Ectodermal cell (in vitro differentiated cells): ENCODE measurements around the gene IQSEC1.

Source experiments
- H3K27ac ChIP-seq: 2 replicates; pipeline ENCODE4 v1.7.0; 2013; ENCODE audit warnings: mild to moderate bottlenecking, low read depth, low read length; ENCODE audit not compliant: insufficient read depth, poor library complexity, severe bottlenecking
- H3K27me3 ChIP-seq: 2 replicates; pipeline ENCODE4 v1.7.0; 2013; ENCODE audit warnings: mild to moderate bottlenecking, low read length; ENCODE audit not compliant: insufficient read depth, control insufficient read depth, poor library complexity, severe bottlenecking
- H3K36me3 ChIP-seq: one replicate; pipeline ENCODE4 v1.7.0; 2013; ENCODE audit warnings: low read length; ENCODE audit not compliant: control insufficient read depth, insufficient read depth
- H3K4me1 ChIP-seq: one replicate; pipeline ENCODE4 v1.7.0; 2013; ENCODE audit warnings: low read length; ENCODE audit not compliant: control insufficient read depth, insufficient read depth
- H3K4me3 ChIP-seq: 2 replicates; pipeline ENCODE4 v1.7.0; 2013; ENCODE audit warnings: low read depth, low read length, control low read depth; ENCODE audit not compliant: insufficient read depth
- H3K9me3 ChIP-seq: 2 replicates; pipeline ENCODE4 v1.7.0; 2013; ENCODE audit warnings: mild to moderate bottlenecking, low read length, moderate library complexity; ENCODE audit not compliant: control insufficient read depth
- whole genome bisulfite sequencing, 2 experiments: methylation state at CpG; one replicate each; pipeline ENCODE4 v1.1.7; 2013; ENCODE audit warnings: missing lambda C conversion rate in 2 of 2; 5-methylcytosine and 5-hydroxymethylcytosine counted together

Gene IQSEC1

GRCh38 chr3:12984023-12984823 is 89.0 kb downstream of the IQSEC1 start:
- no peaks in the 10 kb centered on the region for H3K36me3 ChIP-seq
- no peaks in the 10 kb centered on the region for H3K27me3 ChIP-seq
- 52 to 54% methylated on average over 7 of the region's 7 CpGs for WGBS, 2 experiments
- H3K9me3 ChIP-seq = no peaks in the 10 kb centered on the region
- H3K4me3 ChIP-seq = no peak overlapping the region
- no peak overlapping the region for H3K27ac ChIP-seq
- H3K4me1 ChIP-seq = peaks cover 3% of the 10 kb centered on the region

GRCh38 chr3:12983319-12983718 is 89.9 kb downstream of the IQSEC1 start:
- H3K27me3 ChIP-seq = no peaks in the 10 kb centered on the region

GRCh38 chr3:12982619-12983101 is 90.6 kb downstream of the IQSEC1 start:
- no peaks in the 10 kb centered on the region for H3K27me3 ChIP-seq
- no peak overlapping the region for H3K27ac ChIP-seq
- 90 to 91% methylated on average over 5 of the region's 5 CpGs for WGBS, 2 experiments
- no peaks in the 10 kb centered on the region for H3K9me3 ChIP-seq
- no peaks in the 10 kb centered on the region for H3K36me3 ChIP-seq
- no peak overlapping the region for H3K4me3 ChIP-seq
- H3K4me1 ChIP-seq = peaks cover 7% of the 10 kb centered on the region

More at GRCh38 chr3:12983319-12983718, 89.9 kb downstream of the IQSEC1 start:
- no peak overlapping the region for H3K27ac ChIP-seq
- H3K9me3 ChIP-seq = no peaks in the 10 kb centered on the region
- H3K36me3 ChIP-seq = no peaks in the 10 kb centered on the region
- peaks cover 3% of the 10 kb centered on the region for H3K4me1 ChIP-seq
- no peak overlapping the region for H3K4me3 ChIP-seq
- WGBS, 2 experiments = 93 to 94% methylated on average over 9 of the region's 9 CpGs

GRCh38 chr3:12981306-12982275 is 91.6 kb downstream of the IQSEC1 start:
- Histone ChIP-seq H3K4me1 (peaks cover 3% of the 10 kb centered on the region), H3K4me3 (no peak overlapping the region), H3K27ac (no peak overlapping the region), H3K9me3 (no peaks in the 10 kb centered on the region), H3K36me3 (no peaks in the 10 kb centered on the region), H3K27me3 (no peaks in the 10 kb centered on the region)
- WGBS, 2 experiments = 84 to 86% methylated on average over 10 to 13 of the region's 13 CpGs

- H3K4me1 ChIP-seq = peaks cover 3% of the 10 kb centered on the region
- H3K4me3 ChIP-seq = no peak overlapping the region
- H3K27me3 ChIP-seq = no peaks in the 10 kb centered on the region
- no peaks in the 10 kb centered on the region for H3K9me3 ChIP-seq
- 81 to 87% methylated on average over 10 of the region's 10 CpGs for WGBS, 2 experiments
- no peak overlapping the region for H3K27ac ChIP-seq
- H3K36me3 ChIP-seq = no peaks in the 10 kb centered on the region
These were observed 92.5 kb downstream of the IQSEC1 start for GRCh38 chr3:12980596-12981290.

- no peak overlapping the region for H3K4me3 ChIP-seq
- WGBS, 2 experiments = 89 to 91% methylated on average over 4 of the region's 4 CpGs
- no peaks in the 10 kb centered on the region for H3K9me3 ChIP-seq
- no peak overlapping the region for H3K27ac ChIP-seq
- peaks cover 3% of the 10 kb centered on the region for H3K4me1 ChIP-seq
- H3K27me3 ChIP-seq = no peaks in the 10 kb centered on the region
- H3K36me3 ChIP-seq = no peaks in the 10 kb centered on the region
These were observed 93.2 kb downstream of the IQSEC1 start for GRCh38 chr3:12979947-12980487.

- WGBS, 2 experiments = 95 to 96% methylated on average over 20 of the region's 20 CpGs
- Histone ChIP-seq H3K9me3 (no peaks in the 10 kb centered on the region), H3K36me3 (no peaks in the 10 kb centered on the region), H3K4me1 (peaks cover 3% of the 10 kb centered on the region), H3K4me3 (no peak overlapping the region), H3K27ac (no peak overlapping the region), H3K27me3 (no peaks in the 10 kb centered on the region)
These were observed 93.9 kb downstream of the IQSEC1 start for GRCh38 chr3:12979151-12979946.

- no peak overlapping the region for H3K27ac ChIP-seq
- H3K4me1 ChIP-seq = peaks cover 3% of the 10 kb centered on the region
- no peaks in the 10 kb centered on the region for H3K9me3 ChIP-seq
- WGBS, 2 experiments = 81 to 86% methylated on average over 4 of the region's 4 CpGs
- no peak overlapping the region for H3K4me3 ChIP-seq
- H3K27me3 ChIP-seq = no peaks in the 10 kb centered on the region
- no peaks in the 10 kb centered on the region for H3K36me3 ChIP-seq
These were observed 94.5 kb downstream of the IQSEC1 start for GRCh38 chr3:12978682-12979081.

GRCh38 chr3:12977117-12977808 is 96.0 kb downstream of the IQSEC1 start:
- Histone ChIP-seq H3K9me3 (no peaks in the 10 kb centered on the region), H3K4me1 (peaks cover 3% of the 10 kb centered on the region), H3K27me3 (no peaks in the 10 kb centered on the region), H3K4me3 (no peak overlapping the region), H3K27ac (no peak overlapping the region), H3K36me3 (no peaks in the 10 kb centered on the region)
- WGBS, 2 experiments = 92 to 94% methylated on average over 10 of the region's 10 CpGs
